Hematopoietic multipotent progenitor cell treated with erythropoietin and hydrocortisone succinate and interleukin-3 and kit ligand, for 15 days (in vitro differentiated cells): Measurements from ENCODE around the gene ANKH.

ENCODE experiments used
- DNase-seq: peaks from one replicate; pipeline ENCODE4 v3.0.0-alpha.2; 2015; ENCODE audit warnings: low spot score

The ANKH gene

DNA sequence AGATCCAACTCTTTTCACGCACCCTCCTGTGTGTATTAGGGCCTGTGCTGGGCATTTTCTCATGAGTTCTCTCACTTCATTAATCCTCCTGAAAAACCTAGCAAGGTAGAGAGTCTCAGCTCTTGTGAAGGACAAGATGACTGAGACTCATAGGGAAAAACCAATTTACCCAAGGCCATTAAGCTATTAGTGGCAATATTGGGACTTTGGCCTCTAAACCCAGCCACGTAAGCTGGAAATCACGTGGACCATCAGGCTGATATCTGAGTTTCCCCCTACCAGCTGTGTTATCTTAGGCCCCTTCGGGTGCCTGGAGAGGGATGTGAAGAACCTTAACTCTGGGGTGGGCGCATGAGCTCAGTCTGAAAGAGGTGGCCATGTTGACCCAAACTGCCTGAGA is 80.7 kb downstream of the ANKH start:
- DNase-seq: no peak

GRCh38 chr5:14790220-14790619 is 81.4 kb downstream of the ANKH start:
- no peak for DNase-seq

DNA sequence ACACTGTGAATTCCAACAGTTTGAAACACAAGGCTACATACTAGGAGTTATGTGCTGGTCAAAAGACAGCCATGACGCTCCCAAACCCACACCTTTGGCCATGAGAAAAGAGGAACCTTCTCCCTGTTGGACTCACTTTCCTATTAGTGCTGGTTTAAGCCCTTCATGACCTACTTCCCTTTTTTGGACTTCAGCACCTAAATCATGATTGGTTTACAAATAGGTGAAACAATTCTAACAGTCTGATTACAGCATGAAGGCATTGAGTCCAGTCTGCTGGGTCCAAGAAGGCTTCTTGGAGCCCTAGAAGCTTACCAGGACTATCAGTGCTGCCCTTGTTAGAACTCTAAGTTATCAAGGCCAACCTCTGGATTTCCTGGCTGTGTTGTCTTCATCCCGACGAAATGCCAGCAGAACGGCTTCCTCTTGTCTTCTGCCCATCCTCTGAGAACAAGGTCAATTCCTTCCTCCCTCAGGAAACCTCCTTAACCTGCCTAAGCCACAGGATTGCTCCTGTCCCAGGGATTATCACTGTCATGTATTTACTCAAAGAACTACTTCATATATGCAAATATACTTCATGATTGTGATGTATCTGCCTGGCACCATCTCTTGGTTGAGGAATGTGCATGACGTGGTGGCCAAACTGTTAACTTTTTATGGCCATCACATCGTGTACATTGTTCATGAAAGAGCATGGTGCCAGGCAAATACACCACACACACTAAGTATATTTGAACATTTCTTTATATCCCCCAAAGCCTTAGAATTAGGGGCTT is 83.6 kb downstream of the ANKH start:
- DNase-seq: no peak

DNA sequence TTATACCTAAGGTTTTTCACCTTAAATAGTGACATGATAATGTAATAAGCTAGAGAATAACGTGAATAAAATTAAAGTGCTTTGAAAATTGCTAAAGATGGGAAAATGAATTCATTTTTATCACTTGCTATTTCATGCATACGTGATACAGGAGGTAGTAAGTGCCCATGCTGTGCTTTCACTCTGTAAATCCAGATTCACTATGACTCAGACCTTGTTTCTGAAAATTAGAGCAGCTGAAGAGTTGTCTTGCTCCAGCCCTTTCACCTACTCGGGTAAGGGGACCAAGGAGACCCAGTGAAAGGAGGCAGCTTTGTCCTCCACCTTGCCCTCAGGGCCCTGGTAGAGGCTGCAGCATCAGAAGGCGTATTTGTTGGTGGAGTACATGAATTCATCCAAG is 87.9 kb downstream of the ANKH start:
- DNase-seq: no peak

GRCh38 chr5:14782591-14782990 is 89.0 kb downstream of the ANKH start:
- no peak for DNase-seq

GRCh38 chr5:14781106-14781505 is 90.5 kb downstream of the ANKH start:
- no peak for DNase-seq

GRCh38 chr5:14779975-14780374 is 91.6 kb downstream of the ANKH start:
- DNase-seq: no peak

DNA sequence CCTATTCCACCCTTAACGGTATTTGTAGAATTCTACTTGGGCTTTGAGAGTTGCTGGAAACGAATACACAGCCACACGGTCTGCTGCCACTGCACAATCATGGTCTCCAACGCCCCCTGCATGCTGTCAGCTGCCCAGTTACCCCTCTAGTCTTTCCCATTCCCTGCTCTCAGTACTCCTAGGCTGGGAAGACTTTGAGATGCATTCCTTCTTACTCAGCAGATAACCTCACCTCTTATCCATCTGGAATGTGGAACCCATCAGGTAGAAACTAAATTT is 92.8 kb downstream of the ANKH start:
- DNase-seq: no peak

DNA sequence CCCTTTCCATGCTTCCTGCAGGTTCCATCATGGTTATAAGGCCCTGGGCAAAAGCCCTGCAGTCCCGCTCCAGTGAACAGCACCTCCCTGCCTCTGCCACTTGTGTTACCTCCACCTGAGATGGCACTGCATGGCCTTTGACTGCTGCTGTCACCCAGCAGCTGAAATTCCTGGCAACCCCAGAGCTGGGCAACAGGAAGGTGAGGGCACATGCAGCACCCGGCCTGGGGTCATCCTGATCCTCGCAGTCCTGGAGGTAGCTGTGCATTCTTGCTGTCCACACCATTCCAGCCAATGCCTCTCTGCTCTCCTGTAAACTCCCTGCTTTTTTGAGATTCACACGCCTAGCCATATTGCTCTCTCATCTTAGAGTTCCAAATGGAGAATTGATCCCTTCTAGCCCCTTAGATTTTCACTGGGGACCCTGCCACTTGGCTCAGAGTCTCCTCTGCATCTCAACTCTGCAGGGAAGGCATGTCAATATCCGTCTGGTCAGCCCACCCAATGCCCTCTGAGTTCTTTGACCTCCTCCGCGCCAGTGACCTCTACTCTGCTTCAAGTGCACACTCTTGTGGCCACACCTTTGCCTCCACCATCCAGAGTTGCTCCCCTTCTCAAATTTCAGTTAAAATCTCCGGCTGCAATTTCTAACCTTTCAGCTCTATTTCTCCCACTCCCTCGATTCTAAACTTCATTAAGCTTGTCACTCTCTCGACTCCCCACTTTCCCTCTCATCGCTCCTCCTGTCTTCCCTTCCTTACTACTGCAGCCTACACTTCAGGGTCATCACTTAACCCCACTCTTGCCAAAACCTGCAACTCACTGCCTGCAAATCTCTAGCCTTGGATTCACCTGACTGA is 93.4 kb downstream of the ANKH start:
- no peak for DNase-seq

GRCh38 chr5:14777187-14777586 is 94.4 kb downstream of the ANKH start:
- no peak for DNase-seq

GRCh38 chr5:14776602-14777001 is 95.0 kb downstream of the ANKH start:
- no peak for DNase-seq

GRCh38 chr5:14775857-14776256 is 95.7 kb downstream of the ANKH start:
- DNase-seq: no peak

GRCh38 chr5:14773588-14773987 is 98.0 kb downstream of the ANKH start:
- DNase-seq: no peak

DNA sequence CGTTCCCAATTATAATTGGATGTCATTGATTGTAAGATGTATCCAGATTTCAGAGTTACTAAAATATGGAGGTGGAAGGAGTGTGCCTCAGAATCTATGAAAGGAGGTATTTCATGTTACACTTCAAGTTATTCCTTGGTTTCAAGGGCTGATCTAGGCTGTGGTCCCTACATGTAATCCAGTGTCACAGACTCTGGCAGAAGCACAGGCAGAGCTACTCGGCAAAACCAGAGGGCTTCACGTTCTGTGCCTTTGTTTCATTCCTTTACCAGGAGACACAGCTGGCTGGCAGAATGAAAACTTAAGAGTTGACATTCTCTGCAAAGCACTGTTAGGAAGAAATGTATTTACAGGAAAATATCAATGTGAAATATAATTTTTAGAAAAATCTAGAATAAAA is 99.6 kb downstream of the ANKH start:
- DNase-seq: no peak

GRCh38 chr5:14771189-14771588 is 100.4 kb downstream of the ANKH start:
- DNase-seq: no peak

DNA sequence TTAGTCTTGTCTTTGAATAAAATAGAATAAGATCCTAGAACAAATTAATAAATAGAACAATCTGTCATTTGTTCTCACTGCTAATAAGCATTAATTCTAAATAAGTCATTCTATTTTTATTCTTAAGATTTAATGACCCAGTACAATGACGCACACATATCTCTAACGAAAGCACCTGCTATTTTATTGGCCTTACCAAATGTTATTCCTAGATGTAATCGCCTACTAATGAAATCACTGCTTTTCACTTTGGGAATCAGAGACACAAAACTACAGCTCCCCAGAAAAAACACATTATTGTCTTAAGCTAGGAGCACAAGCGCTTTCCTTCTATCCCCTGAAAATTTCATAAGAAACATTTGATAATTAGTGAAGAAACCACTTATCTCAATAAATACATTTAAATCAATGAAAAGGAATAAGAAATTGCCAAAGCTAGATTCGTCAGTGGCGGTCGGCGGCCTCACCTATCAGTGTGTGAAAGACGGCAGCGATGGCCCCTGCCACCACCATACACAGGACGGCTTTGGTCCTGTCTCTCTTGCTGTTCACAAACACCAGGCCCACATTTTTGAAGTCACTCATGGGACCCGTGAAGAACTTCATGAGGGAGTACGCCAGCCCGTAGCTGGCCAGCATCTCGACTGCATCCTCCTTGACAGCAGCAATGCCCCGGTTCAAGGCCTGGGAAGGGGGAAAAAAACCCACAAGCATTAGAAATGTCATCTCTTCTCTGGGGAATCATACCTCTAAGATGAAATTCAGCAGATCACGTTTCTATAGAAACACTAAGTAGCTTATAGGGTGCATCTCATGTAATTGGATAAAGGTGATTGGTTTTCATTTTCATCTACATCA is 102.8 kb downstream of the ANKH start:
- no peak for DNase-seq

DNA sequence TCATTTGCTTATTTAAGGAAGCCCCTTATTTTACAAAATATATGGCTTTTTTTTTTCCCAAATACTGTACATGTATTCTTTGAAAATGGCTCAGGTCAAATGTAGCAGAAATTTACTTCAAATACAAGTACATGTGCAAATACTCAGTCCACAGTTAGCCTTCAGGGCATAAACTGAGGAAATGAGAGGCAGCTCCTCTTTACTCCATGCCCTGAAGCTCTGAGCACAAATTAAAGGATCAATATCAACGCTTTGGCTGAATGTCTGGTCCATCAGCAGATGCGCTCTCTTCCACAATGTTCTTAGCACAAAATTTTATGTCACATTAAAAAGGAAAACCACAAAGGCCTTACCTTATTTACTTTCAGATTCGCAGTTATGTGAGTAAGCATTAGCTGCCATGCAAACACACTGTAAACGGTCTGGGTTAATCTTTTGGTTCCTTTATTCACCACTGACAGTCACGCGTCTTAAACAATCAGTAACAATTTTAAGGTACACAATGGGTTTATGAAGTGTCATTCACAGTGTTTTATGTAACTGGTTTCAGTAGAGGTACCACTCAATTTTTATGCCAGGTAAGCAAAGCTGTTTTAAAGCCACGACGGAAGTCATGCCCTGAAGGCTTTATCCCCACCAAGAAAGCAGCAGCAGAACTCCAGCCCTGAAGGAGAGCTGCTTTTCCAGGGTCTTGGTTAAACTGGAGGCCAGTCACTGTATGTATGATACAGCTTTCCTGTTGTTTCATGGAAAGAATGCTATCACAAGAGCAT is 103.7 kb downstream of the ANKH start:
- DNase-seq: no peak

GRCh38 chr5:14767053-14767452 is 104.5 kb downstream of the ANKH start:
- no peak for DNase-seq

DNA sequence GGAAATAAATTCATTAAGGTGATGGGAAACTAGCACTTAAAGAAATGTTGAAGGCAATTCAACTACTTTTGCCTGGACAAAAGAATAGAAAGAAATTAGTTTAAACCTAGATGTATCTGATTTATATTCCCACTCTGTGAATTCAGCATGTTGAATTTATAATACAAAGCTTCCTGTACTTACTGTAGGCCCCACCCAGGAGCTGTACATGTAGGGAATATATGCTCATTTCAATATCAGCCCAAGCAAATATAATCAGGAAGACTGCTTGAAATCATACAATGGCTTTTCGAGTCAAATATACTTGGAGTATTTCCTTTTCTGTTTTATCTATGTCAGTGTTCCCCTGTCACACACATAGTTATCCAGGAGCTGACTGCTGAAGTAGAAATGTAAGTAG is 105.0 kb downstream of the ANKH start:
- DNase-seq: no peak

DNA sequence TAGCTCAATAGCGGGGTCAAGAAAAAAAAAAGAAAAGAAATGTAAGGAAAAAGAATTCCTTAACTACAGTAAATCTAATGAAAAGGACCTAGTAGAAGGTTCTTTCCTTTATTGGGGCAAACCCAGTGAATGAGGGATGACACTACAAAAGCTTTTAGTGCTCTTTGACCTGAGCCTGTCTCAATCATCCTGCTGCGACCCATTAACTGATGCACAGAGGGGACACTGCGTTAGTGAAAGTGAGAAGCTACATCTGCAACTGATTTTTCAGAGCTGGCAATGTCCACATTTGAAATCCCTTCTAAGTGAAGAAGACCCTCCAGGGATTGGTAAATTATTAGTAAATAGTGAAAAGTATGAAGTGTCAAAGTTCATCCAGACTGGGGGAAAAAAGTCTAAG is 106.0 kb downstream of the ANKH start:
- no peak for DNase-seq

DNA sequence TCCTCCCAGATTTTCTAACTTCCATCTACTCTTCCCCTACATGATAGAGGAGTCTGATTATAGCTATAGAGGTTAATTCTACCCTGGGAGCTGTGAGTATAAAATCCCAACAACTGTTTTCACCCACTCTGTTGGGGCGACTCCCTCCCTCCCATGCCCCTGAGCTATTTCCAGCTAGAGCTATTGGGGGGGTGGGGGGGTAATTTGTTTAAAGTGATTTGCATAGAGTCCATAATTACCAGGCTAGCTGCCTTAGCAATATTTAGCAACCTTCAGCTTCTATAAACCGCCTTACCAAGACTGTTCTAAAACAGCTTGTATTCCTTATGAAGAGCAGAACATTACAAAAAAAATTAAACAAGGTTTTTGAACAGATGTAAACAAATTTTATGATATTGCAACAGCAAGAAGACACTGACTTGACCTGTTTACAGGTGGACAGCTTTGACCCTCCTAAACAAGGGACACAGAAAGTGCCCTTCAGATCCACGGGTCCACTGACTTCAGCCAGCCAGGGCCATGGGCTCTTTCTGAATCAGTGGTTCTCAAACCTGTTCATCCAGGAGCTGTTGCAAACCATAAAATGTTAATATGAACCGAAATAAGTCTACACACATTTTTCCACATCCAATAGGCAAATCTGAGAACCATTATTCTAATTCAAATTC is 108.9 kb downstream of the ANKH start:
- no peak for DNase-seq
